Measurements from ENCODE around the gene GPR37L1.

- TF ChIP-seq CTCF (IDR thresholded peaks at IDR 0.05) = no peak
- no peak for TF ChIP-seq POLR2A (IDR thresholded peaks at IDR 0.05)
Observed at GRCh38 chr1:202162418-202163280, 39.9 kb downstream of the GPR37L1 start.

Data from esophagus squamous epithelium (tissue), 4 donors.